ENCODE results near the gene FES. TPM values are rescaled to one million over a fixed set of nuclear protein-coding genes. Genes with fewer than 3 reads are reported as not detected.

The FES gene
- total and polyA plus RNA-seq, 2 of the 13 experiments (the other 11 are each of a cell fraction or from before 2014, with no cell fraction given) = 4.0 to 9.5 TPM

- TF ChIP-seq PREB (CRISPR knock-in tag; IDR thresholded peaks at IDR 0.05) (no peak), KDM4B (CRISPR knock-in tag; IDR thresholded peaks at IDR 0.05) (0 out of 2 replicates have a peak, but pooled peaks have one; percentile 37), HNRNPK (IDR thresholded peaks at IDR 0.05; ENCODE audit: low read depth, low read length, poor library complexity, severe bottlenecking) (no peak), HNRNPLL (IDR thresholded peaks at IDR 0.05; ENCODE audit: low read depth, low read length, poor library complexity, severe bottlenecking) (peak; percentile 99), FOSL2 (CRISPR knock-in tag; IDR thresholded peaks at IDR 0.05) (0 out of 2 replicates have a peak, but pooled peaks have one; percentile 3), HOXA3 (CRISPR knock-in tag; IDR thresholded peaks at IDR 0.05) (peak; percentile 49; the same call in 1 of the 2 replicates), ZNF3 (CRISPR knock-in tag; IDR thresholded peaks at IDR 0.05) (no peak), ZFP62 (CRISPR knock-in tag; IDR thresholded peaks at IDR 0.05) (no peak), ZNF251 (CRISPR knock-in tag; IDR thresholded peaks at IDR 0.05) (no peak), RBFOX2 (IDR thresholded peaks at IDR 0.05; ENCODE audit: low read depth, low read length) (peak; percentile 22; the same call in 1 of the 2 replicates), ZNF280B (CRISPR knock-in tag; IDR thresholded peaks at IDR 0.05; ENCODE audit: borderline replicate concordance) (peak; percentile 77; the same call in 1 of the 2 replicates), ZMAT3 (CRISPR knock-in tag; conservative IDR thresholded peaks at IDR 0.05) (0 out of 2 replicates have a peak, but pooled peaks have one; percentile 40), TCF12 (IDR thresholded peaks at IDR 0.05) (no peak), TCF12 (CRISPR knock-in tag; IDR thresholded peaks at IDR 0.05) (peak; percentile 58; the same call in 1 of the 2 replicates), SNAPC4 (CRISPR knock-in tag; IDR thresholded peaks at IDR 0.05) (no peak), ZBTB38 (CRISPR knock-in tag; IDR thresholded peaks at IDR 0.05) (no peak), MIER2 (CRISPR knock-in tag; IDR thresholded peaks at IDR 0.05) (no peak), ZBTB46 (CRISPR knock-in tag; IDR thresholded peaks at IDR 0.05; ENCODE audit: borderline replicate concordance) (no peak)
Measured at GRCh38 chr15:90902840-90903732, 18.8 kb downstream of the FES start, which contains the start of gene MAN2A2 (continued).

Measured in HepG2 (cell line).